Stromal cell of bone marrow (primary cell): ENCODE results near the gene OPHN1.

Experiments
- DNase-seq: peaks from one replicate; pipeline ENCODE4 v3.0.0-alpha.2; 2012; ENCODE audit warnings: low read depth

OPHN1 gene

DNA sequence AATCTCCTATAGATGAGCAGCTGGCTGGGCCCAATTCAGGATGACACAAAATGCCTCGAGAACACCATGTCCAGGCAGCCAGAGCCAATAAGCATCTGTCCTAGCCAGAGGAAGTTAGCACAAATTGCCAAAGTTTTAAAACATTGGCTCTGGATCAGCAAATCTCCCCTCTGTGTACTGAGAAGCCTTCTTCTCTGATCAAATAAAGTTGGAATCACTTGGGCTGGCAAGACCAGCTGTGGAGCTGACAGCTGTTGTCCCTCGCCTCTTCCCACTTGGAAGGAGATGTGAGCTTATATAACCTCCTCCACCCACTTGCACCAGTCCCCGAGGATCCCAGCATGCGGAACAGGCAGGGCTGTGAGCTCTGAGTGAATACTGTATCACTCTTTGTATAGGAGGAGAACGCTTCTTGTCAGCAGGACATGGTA lies 183.9 kb downstream of the OPHN1 start:
- no peak for DNase-seq

DNA sequence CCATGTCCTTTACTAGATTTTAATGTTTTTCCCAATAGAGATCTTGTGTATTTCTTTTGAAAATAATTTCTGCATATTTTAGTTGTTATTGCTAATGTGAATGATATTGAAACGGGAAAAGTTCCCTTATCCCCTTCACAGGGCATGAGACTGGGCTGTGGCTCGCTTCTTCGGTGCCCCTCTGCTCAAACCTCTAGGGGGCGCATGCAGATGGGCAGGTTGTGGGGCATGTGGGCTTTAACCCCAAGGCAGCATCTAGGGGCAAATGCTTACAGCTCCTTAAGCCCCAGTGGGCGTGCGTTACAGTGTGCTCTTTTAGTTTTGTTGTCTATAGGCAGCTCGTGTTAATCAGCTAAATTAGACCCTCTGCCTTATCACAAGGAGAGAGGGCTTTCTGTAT lies 194.7 kb downstream of the OPHN1 start:
- DNase-seq: no peak

DNA sequence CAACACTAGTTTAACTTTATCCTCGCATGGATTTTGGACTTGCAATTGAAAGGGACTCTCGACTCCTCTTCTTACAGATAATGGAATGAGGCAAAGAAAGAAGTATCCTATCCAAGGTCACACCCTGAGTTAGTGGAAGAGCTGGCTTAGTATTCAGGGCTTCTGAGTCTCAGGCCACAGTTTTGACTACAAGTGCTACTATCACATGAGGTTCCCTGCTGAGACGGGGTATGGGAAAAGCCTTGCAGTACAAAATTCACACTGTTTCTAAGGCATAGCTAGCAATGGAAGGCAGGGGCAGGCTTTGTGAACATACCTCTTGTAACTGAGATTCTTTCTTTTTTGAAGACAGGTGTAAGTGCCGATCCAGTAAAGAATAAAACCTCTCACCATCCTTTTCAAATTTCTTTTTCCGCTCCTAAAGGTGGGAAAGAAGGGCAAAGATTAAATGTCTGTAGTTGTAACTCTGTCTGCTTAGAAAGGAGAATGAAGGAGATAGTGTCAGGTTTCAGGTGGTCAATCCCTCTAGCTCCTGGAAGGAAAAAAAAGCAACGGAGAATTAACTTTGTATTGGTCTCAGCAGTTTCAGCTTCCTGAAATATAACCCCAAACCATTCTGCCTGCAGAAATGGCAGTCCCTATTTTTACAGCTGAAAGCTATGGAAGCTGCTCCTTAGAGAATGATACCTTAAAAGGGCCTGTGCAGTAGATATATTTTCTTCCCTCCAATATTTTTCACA lies 199.0 kb downstream of the OPHN1 start:
- no peak for DNase-seq

DNA sequence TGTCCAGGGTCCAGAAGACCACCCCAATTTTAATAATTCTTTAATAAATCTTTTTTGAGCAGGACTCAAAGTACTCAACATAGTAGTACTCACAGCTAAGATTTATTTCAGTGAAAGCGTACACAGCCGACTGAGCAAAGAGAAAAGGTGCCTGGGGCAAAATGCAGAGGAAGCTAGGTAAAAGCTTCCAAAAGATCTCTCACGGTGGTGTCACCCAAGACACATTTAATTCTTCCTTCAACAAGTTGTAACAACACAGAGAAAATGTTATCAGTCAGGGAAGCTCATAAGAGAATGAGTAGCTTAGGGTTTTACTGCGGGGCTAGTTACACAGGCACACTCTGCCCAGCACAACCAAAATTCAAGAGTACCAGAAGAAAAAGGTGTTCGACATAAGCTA lies 201.1 kb downstream of the OPHN1 start:
- no peak for DNase-seq

DNA sequence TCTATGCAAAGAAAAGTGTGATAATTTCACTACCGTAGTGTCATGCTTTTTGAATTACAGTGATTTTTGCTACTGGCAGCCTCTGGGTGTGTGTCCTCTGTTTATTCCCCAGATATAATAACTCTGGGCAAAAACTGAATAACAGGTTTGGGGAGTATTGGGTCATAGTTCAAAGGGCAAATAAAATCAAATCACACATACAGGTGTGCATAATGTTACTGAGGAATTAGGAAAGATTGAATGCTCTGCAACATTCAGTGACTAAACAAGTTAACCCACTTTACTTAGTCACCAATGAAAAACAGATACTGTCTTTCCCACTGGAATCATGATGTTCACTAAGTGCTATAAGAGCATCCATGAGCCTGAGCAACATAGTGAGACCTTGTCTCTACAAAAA lies 224.3 kb downstream of the OPHN1 start:
- DNase-seq: no peak

DNA sequence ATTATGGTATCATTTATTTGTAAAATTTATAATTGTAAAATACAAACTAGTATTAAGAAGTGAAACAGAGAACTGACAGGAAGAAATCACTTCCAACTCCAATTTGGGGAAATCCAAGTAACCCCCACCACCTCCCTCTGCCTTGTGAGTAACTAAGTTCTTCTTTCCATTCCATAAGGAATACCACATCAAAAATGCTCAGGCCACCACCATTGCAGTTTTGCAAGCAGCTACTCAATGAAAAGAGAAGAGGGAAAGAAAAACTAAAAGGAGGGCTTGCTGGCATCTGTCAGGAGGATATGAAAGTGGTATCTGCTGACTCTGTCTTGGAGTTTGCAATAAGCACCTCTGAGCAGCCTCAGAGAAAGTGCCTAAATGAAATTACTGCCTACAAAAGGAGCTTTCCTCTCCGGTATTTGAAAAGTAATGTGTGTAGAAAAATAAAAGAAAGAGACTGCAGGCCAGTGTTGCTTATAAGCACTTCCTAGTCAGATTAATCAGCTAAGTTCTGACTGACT lies 228.7 kb downstream of the OPHN1 start:
- no peak for DNase-seq

DNA sequence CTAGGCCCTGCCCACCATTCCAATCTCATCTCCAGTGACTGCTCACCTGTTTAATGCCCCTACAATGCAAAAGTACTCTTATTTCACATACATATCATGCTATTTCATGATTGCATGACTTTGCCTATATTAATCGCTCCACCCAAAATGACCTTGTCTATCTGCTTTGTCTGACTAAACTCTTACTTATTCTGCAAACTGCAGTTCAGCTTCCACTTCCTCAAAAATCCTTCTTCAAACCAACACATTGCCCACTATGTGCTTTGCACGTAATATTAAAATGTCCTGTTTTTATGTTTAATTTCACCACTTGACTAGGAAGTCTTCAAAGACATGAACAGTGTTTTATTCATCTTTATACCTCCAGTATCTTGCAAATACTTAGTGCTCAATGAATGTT lies 229.6 kb downstream of the OPHN1 start:
- DNase-seq: no peak

DNA sequence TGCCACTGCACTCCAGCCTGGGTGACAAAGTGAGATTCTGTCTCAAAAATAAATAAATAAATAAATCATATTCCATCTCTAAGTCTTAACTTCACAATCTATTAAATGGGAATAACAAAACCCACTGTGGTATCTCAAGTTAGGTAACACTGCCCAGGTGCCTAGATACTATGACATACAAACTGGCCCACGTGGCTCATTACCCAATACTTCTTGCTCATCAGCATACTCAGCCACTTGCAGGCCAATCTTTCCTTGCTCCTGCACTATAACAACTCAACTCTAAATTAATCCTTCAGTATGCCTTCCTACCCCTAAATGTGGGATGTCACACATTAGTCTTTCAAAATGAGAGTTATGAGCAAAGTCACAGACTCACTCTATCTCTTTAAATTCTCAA lies 230.1 kb downstream of the OPHN1 start:
- no peak for DNase-seq

DNA sequence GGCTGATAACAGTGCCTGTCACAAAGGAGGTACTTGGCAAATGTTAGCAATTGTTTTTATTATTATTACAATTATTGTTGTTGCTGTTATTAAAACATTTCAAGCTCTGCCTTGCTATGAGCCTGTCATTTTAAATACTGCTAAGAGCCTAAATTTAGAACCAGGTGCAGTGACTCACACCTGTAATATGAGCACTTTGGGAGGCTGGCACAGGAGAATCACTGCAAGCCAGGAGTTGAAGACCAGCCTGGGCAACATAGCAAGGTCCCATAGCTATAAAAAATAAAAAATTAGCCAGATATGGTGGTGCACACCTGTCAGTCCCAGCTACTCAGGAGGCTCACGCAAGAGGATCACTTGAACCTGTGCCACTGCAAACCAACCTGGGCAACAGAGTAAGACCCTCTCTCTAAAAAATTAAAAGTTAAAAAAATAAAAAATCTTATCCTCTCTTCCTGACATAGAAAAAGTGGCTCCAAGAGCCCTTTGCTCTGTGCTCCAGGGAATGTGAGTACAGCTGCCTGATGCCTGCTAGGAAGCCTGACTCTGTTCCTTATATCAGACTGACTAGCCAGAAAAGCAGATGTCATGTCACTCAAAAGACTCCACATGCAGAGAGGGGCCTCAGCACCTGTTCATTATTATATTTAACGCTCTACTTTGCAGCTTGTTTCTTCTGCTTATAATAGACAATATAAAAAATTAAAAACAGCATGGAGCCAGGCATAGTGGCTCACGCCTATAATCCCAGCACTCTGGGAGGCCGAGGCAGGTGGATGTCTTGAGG lies 234.0 kb downstream of the OPHN1 start:
- DNase-seq: no peak

DNA sequence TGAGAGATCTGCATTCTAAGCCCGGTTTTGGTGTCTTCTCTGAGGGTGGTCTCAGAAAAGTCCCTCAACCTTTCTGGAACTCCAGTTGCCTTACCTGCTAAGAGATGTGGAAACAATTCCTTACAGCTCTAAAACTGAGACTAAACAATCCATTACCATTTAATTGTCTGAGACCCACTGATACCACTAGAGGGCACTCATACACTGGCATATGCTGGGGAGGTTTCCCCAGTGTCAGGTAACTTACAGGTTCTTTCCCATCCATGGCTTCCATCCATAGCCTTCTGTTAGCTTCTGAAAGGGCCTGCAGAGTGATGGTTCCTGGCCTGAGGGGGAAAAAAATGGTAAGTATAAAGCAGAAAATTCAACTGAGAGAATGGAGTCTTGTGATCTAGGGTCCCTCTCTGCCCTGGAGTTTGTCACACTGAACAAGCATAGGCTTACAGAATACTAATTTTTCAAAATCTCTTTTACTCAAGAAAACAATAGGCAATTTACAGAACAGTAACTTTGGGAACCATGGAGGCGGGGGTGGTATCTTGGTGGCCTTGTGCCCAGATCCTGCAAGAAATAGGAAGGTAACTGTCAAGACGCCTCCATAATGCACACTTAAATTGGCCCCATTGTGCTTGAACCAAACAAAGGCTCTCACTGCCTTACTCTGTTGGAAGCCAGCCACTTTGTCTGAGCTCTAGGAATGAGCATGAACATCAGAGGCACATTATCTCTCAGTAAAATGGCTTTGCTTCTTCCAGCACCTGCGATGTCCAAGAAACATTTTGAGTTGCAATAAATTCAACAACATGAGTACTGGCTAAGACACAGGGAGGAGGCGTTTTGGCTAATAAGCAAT lies 236.1 kb downstream of the OPHN1 start:
- peak; percentile 20 for DNase-seq

DNA sequence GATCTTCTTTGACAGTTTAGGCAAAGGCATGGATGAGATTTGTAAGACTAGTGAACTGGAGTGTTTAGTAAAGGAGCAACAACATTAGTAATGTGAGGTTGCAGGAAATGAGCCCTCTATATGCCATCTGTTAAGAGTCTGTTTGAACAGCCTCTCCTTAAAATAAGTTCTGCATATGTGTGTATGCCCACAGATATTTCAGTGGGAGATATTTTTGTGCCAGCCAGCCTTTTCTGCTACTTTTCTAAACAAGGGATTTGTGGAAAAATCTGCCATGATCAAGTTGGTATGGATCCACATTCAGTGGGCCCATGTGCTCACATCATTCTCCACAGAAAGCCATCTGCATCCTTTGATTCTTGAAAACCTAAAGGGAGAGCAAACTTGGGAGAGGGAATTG lies 237.7 kb downstream of the OPHN1 start:
- DNase-seq: no peak

DNA sequence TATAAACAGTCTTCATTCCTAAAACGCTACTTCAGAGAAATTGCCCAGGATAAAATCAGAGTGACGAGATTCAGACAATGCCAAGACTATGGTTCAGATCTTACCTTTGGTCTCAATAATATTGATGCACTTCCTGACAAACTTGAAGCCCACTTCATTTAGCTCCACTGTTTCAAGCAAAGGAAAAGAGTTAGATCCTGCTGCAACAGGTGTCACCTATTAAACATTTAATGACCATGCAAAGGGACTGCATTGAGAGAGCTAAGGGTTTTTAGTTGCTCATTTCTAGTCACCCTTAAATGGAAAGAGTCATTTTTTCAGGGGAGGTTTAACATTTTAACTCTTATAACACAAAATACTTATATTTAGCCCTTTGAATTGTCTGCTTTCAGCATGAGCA lies 239.5 kb downstream of the OPHN1 start:
- DNase-seq: no peak

DNA sequence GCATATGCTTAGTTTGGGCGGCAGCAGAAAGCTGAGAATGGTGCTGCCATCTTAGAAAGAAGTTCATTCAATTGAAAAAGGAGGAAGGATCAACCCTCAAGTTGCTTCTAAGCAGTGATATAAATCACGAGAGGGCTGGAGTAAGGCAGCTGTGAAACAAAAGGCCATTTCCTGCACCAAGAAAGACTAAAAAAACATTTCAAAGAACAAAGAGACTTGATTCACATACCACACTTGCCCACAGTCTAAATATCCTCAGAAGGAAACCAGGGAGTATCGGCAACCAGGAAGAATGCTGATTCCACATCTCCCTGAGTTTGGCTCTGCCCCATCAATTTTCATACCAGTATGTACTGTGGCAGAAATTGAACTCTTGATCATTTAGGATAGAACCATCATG lies 240.1 kb downstream of the OPHN1 start:
- no peak for DNase-seq

DNA sequence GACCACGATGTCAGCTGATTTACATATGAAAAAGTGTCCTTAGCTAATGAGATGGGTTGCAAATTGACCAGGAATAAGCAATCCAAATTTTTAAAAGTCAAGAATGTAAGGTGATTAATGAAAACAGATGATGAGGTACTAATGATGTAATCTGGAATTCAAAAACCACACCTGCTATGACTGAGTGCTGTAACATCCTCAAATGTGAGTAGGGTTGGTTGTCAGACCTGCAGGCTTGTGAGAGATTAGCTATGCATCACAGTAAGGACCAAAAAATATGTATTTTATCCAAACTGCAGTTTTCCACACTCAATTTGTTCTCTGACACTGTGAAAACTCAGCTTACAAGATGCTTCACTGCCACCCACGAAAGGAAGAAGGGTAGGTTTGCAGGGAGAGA lies 242.5 kb downstream of the OPHN1 start:
- DNase-seq: no peak

DNA sequence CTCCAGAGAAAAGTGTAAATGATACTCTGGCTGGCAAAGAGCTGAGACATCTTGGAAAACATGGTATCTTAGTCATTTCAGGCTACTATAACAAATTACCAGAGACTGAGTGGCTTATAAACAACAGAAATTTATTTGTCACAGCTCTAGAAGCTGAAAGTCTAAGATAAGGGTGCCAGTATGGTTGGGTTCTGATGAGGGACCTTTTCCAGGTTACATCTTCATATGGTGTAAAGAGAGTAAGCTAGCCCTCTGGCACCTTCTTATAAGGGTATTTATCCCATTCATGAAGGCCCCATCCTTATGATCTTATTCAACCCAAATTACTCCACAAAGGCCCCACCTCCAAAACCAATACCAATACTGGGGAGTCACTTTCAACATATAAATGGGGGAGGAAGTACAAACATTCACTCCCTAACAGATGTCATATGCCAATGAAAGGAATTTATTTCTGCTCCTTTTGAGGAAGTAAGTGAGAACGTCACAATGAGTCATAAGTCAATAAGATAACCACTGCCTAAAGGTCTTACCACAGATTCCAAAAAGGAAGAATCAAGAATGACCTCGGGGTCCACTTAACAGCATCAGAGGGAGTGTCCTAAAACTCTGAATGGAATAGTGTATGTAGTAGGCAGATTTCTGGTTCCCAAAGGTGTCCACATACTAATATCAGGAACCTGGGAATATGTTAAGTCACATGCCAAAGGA lies 246.6 kb downstream of the OPHN1 start:
- peak; percentile 15 for DNase-seq

DNA sequence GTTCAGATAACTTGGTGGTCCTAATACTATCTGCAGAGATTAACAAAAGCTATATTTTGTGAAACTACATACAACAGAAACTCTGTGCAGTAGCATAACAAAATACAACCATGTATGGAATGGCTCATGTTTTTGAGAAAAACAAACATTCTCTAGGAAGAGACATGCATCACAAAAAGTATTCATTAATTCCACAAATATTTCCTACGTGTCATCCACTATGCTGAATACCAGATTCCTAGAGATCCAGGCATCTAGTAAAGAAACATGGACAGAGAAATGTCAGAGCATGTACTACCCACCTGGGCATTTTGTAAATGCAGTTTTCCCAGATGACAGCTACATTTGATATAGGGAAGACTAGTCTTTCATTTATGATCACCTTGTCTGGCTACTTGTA lies 248.1 kb downstream of the OPHN1 start:
- no peak for DNase-seq

DNA sequence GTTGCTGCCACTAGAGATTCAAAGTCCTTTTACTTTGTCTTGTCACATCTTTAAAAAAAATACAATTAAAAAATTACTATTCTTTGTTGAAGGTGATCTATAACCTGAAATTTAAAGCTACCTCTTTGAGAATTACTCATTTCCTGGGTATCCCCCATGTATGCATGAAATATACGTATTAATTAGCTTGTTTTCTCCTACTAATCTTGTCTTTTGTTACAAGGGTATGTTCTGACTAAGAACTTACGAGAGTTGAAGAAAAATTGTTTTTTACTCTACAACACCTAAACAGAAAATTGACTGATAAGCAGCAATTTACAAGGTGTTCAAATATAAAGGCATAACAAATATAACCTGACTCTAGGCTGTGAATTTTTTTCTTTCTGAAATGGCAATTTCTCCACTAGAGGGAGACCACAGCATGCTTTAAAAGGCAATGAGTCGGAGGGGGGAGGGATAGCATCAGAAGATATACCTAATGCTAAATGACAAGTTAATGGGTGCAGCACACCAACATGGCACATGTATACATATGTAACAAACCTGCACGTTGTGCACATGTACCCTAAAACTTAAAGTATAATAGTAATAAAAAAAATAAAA lies 249.6 kb downstream of the OPHN1 start:
- DNase-seq: peak; percentile 20

DNA sequence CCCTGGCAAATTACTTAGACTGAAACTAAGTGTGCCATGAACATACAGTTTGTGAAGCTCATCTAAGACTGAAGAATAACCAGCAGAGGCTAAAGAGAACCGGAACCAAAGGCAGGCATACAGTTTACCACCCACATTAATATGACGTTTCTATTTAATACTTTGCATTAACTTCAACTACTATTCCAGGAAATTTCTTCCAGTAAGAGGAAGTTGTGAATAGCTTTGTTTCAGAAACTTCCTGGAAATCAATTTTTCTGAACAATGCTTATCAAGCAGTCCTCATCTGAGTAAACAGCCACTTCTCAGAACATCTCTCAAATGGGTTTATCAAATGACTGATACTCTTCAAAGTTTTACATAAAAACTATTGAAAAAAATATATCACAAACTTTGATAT lies 252.7 kb downstream of the OPHN1 start:
- no peak for DNase-seq

DNA sequence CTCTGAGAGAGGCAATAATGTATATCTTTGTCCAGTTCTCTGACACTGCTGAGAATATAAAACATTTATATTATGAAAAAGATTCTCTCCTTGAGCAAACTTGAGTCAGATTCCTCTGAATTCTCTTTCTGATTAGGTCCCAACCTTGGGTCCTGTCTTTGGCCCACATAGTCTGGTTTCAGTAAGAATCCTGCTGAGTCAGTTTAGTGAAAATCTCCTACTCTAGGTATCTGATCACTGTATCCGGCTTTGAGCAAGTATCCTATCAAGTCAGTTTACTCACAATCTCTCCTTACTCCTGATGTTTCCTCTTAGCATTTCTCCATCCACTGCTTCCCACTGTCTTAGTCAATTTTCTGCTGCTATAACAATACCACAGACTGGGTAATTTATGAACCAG lies 253.9 kb downstream of the OPHN1 start:
- DNase-seq: no peak

DNA sequence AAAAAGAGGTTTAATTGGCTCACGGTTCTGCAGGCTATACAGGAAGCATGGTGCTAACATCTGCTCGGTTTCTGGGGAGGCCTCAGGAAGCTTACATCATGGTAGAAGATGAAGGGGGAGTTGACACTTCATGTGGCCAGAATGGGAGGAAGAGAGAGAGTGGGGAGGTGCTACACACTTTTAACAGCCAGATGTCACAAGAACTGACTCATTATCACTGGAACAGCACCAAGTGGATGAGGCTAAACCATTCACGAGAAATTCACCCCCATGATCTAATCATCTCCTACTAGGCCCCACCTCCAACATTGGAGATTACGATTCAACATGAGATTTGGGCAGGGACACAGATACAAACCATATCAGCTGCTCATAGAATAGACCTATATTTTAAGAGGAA lies 255.8 kb downstream of the OPHN1 start:
- DNase-seq: peak; percentile 6

DNA sequence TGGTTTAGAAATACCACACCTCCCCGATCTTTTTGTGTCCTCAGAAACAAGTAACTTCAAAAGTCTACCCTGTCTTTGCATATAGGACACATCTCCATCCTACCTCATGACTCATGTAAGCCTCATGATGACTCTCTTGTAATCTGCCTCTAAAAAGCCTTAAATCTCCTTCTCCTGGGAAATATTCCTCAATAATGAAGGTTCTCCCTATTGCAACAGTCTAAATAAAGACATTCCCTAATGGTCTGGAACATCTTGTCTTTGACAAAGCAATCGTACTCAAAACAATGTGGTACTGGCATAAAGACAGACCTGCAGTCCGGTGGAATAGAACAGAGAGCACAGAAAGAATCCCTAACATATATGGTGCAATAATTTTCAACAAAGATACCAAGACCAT lies 257.7 kb downstream of the OPHN1 start:
- peak; percentile 59 for DNase-seq
